ENCODE measurements around the gene ELP2. TPM values are rescaled to one million over a fixed set of nuclear protein-coding genes. Genes with fewer than 3 reads are reported as not detected.

Gene ELP2
- total and polyA plus RNA-seq, 2 donors from 2014 or later = 55.9 to 74.0 TPM

DNA sequence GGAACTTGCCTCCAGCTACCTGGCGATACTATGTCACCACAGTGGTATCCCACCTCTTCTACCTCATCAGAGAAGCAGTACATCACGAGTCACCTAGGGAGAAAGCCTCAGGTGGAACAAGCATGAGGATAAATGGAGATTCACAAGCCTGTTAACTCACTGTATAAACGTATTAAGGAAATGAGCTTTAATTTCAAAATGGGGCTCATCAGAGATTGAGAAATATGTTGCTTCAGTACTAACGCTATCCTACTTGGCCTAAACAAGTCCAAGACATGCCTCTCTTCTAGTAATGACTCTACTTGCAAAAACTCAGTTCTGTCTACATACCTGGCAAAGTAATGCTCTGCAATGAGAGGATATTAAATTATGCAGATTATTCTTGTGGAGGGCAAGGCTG is 4.9 kb upstream of the ELP2 start:
- no peak for FAIRE-seq
- intact Hi-C loops (cut with DNase I) = no loop called here

DNA sequence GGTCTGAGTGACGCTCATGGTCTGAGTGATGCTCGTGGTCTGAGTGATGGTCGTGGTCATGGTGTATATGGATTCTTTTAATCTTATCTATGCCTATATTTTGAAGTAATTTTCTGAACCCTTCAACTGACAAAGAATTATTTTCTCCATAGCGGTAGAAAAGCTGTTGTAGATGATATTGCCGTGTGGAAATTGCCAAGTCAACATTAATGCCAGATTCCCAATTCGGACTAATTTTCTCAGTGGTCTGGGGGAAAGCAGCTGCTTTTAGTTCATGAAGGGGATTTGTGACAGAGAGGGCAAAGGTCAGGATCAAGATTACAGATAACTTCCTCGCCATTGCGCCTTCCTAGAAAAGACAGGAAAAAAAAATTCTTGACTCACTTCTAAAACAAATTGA is 3.0 kb upstream of the ELP2 start:
- intact Hi-C loops (cut with DNase I) = no loop called here
- Histone ChIP-seq H3K9me3 (ENCODE audit: control insufficient read depth in 2 of 3, insufficient read depth in 1 of 3, low read length in 3 of 3) (no peaks in the 10 kb centered on the region), H3K27ac (ENCODE audit: low read depth in 2 of 2, low read length in 2 of 2) (no peak overlapping the region), H3K4me1 (ENCODE audit: control insufficient read depth in 2 of 3, insufficient read depth in 2 of 3, low read depth in 1 of 3, low read length in 3 of 3) (peaks cover 0 to 12% (median 9%) of the 10 kb centered on the region in 3 donors), H3K27me3 (ENCODE audit: control insufficient read depth, insufficient read depth, low read length) (no peaks in the 10 kb centered on the region), H3K9ac (ENCODE audit: low read length in 3 of 3) (no peak overlapping the region), H3K36me3 (ENCODE audit: control insufficient read depth in 2 of 3, insufficient read depth in 3 of 3, low read length in 3 of 3) (peaks cover 6 to 17% (median 13%) of the 10 kb centered on the region in 3 donors), H3K4me3 (ENCODE audit: low read length in 3 of 3) (no peak overlapping the region)
- TF ChIP-seq, protein P1, sequence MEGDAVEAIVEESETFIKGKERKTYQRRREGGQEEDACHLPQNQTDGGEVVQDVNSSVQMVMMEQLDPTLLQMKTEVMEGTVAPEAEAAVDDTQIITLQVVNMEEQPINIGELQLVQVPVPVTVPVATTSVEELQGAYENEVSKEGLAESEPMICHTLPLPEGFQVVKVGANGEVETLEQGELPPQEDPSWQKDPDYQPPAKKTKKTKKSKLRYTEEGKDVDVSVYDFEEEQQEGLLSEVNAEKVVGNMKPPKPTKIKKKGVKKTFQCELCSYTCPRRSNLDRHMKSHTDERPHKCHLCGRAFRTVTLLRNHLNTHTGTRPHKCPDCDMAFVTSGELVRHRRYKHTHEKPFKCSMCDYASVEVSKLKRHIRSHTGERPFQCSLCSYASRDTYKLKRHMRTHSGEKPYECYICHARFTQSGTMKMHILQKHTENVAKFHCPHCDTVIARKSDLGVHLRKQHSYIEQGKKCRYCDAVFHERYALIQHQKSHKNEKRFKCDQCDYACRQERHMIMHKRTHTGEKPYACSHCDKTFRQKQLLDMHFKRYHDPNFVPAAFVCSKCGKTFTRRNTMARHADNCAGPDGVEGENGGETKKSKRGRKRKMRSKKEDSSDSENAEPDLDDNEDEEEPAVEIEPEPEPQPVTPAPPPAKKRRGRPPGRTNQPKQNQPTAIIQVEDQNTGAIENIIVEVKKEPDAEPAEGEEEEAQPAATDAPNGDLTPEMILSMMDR (IDR thresholded peaks at IDR 0.05; ENCODE audit: borderline replicate concordance, extremely low read depth, insufficient read depth) = no peak
- no peak for FAIRE-seq
- no peak for DNase-seq

More for the DNA sequence above, 4.9 kb upstream of the ELP2 start:
- no peaks in the 10 kb centered on the region for H3K27me3 ChIP-seq (ENCODE audit: control insufficient read depth, insufficient read depth, low read length)
- H3K9ac ChIP-seq (ENCODE audit: low read length in 3 of 3) = no peak overlapping the region
- H3K4me1 ChIP-seq (ENCODE audit: control insufficient read depth in 2 of 3, insufficient read depth in 2 of 3, low read depth in 1 of 3, low read length in 3 of 3) = peaks cover 0 to 6% (median 4%) of the 10 kb centered on the region in 3 donors
- DNase-seq = no peak
- peaks cover 6 to 19% (median 13%) of the 10 kb centered on the region in 3 donors for H3K36me3 ChIP-seq (ENCODE audit: control insufficient read depth in 2 of 3, insufficient read depth in 3 of 3, low read length in 3 of 3)
- H3K9me3 ChIP-seq (ENCODE audit: control insufficient read depth in 2 of 3, insufficient read depth in 1 of 3, low read length in 3 of 3) = no peaks in the 10 kb centered on the region
- no peak overlapping the region for H3K4me3 ChIP-seq (ENCODE audit: low read length in 3 of 3)
- TF ChIP-seq, protein P1 (IDR thresholded peaks at IDR 0.05; ENCODE audit: borderline replicate concordance, extremely low read depth, insufficient read depth) = no peak
- H3K27ac ChIP-seq (ENCODE audit: low read depth in 2 of 2, low read length in 2 of 2) = no peak overlapping the region

DNA sequence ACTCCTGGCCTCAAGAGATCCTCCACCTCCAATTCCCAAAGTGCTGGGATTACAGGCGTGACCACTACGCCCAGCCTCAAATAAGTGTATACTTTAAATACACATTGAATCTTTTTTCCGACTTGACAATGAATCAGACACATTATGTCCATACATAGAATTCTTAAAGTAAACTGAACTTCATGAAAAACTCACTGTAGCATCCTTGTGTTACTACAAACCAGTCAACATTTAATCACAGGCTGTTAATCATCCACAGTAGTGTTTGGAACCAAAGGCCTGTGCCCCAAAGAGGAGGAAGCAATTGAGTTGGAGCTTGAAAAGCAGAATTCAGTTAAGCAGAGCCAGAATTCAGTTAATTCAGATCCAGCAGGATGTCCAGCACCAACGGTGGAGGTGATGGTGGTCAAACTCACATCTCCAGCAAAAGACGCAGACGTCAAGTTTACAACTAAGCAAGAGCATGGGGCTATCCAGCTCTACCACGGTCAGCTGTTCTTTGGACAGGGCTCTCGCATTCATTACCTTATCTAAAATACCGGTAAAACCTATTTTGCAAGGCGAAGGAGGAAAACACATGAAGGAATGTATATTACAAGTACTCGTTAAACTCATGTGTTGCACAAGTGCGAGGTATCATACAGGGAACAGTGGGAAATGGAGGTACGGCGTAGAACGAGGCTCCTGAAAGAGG is 1.7 kb upstream of the ELP2 start:
- DNase-seq (peak in 3 of 5 donors; percentile 11 to 54 (median 42)), FAIRE-seq (no peak)
- H3K27ac ChIP-seq (ENCODE audit: low read depth in 2 of 2, low read length in 2 of 2) = no peak overlapping the region
- peaks cover 3 to 9% (median 8%) of the 10 kb centered on the region in 3 donors for H3K36me3 ChIP-seq (ENCODE audit: control insufficient read depth in 2 of 3, insufficient read depth in 3 of 3, low read length in 3 of 3)
- TF ChIP-seq, protein P1 (IDR thresholded peaks at IDR 0.05; ENCODE audit: borderline replicate concordance, extremely low read depth, insufficient read depth) = no peak
- peak overlapping the region in 2 of 3 donors; percentile 51 to 83 for H3K9ac ChIP-seq (ENCODE audit: low read length in 3 of 3)
- no peaks in the 10 kb centered on the region for H3K27me3 ChIP-seq (ENCODE audit: control insufficient read depth, insufficient read depth, low read length)
- H3K9me3 ChIP-seq (ENCODE audit: control insufficient read depth in 2 of 3, insufficient read depth in 1 of 3, low read length in 3 of 3) = no peaks in the 10 kb centered on the region
- H3K4me3 ChIP-seq (ENCODE audit: low read length in 3 of 3) = peak overlapping the region; percentile 92 to 96 (median 93)
- intact Hi-C loops (cut with DNase I) = no loop called here
- H3K4me1 ChIP-seq (ENCODE audit: control insufficient read depth in 2 of 3, insufficient read depth in 2 of 3, low read depth in 1 of 3, low read length in 3 of 3) = peaks cover 0 to 12% (median 9%) of the 10 kb centered on the region in 3 donors
